GM04504 (cell line): ENCODE results near the gene TOP3B.

Experiments used
- DNase-seq: peaks from one replicate; pipeline ENCODE4 v3.0.0-alpha.2; 2012; ENCODE audit warnings: low read depth

The TOP3B gene

GRCh38 chr22:22013559-22014284, 31.1 kb upstream of the TOP3B start:
- DNase-seq: no peak

GRCh38 chr22:22011964-22012363, 29.4 kb upstream of the TOP3B start:
- DNase-seq: no peak

- DNase-seq: no peak
These were observed 27.8 kb upstream of the TOP3B start for GRCh38 chr22:22010358-22010757.

GRCh38 chr22:22009661-22010060, 27.1 kb upstream of the TOP3B start:
- DNase-seq: no peak

- DNase-seq: no peak
These were observed 24.0 kb upstream of the TOP3B start for GRCh38 chr22:22006596-22006990.

- no peak for DNase-seq
These were observed 23.5 kb upstream of the TOP3B start for GRCh38 chr22:22005945-22006595.

GRCh38 chr22:22003233-22003632, 20.6 kb upstream of the TOP3B start:
- DNase-seq: no peak

- DNase-seq: no peak
These were observed 20.0 kb upstream of the TOP3B start for GRCh38 chr22:22002526-22003055.

GRCh38 chr22:22001664-22002525, 19.3 kb upstream of the TOP3B start:
- DNase-seq: no peak

- no peak for DNase-seq
These were observed 16.1 kb upstream of the TOP3B start for GRCh38 chr22:21998595-21999247.

GRCh38 chr22:21996175-21996720, 13.7 kb upstream of the TOP3B start:
- no peak for DNase-seq

- no peak for DNase-seq
These were observed 13.1 kb upstream of the TOP3B start for GRCh38 chr22:21995660-21996059.

- DNase-seq: no peak
These were observed 12.4 kb upstream of the TOP3B start for GRCh38 chr22:21994881-21995444.

- no peak for DNase-seq
These were observed 10.1 kb upstream of the TOP3B start for GRCh38 chr22:21992593-21993237.

- no peak for DNase-seq
These were observed 9.2 kb upstream of the TOP3B start for GRCh38 chr22:21991774-21992173.

GRCh38 chr22:21991304-21991596, 8.7 kb upstream of the TOP3B start:
- no peak for DNase-seq

- DNase-seq: no peak
These were observed 8.1 kb upstream of the TOP3B start for GRCh38 chr22:21990445-21991303.

GRCh38 chr22:21989049-21989448, 6.5 kb upstream of the TOP3B start:
- DNase-seq: no peak

- no peak for DNase-seq
These were observed 2.6 kb upstream of the TOP3B start for GRCh38 chr22:21985214-21985613.

GRCh38 chr22:21984793-21985192, 2.2 kb upstream of the TOP3B start:
- no peak for DNase-seq
